Sigmoid colon (tissue), 7 donors: ENCODE data around the gene LEF1. TPM values are rescaled to one million over a fixed set of nuclear protein-coding genes. Genes with fewer than 3 reads are reported as not detected.

ENCODE experiments used
- DNase-seq: peaks from one replicate; pipeline ENCODE4 v3.0.0-alpha.2; 2019
- H3K27ac ChIP-seq, 4 donors: fragments of 200-600 bp; sonication (generic); one replicate each; pipeline ENCODE4 v1.5.1; 2016 to 2019; ENCODE audit warnings: mild to moderate bottlenecking in 1 of 4
- H3K27me3 ChIP-seq, 3 donors: fragments of 200-600 bp; sonication (generic); one replicate each; pipeline ENCODE4 v1.5.1; 2019; ENCODE audit warnings: mild to moderate bottlenecking in 1 of 3
- H3K36me3 ChIP-seq, 4 donors: fragments of 200-600 bp; sonication (generic); one replicate each; pipeline ENCODE4 v1.5.1; 2016 to 2019
- H3K4me1 ChIP-seq, 4 donors: fragments of 200-600 bp; sonication (generic); one replicate each; pipeline ENCODE4 v1.5.1; 2017 to 2019
- H3K4me3 ChIP-seq, 4 donors: fragments of 200-600 bp; sonication (generic); one replicate each; pipeline ENCODE4 v1.5.1; 2017 to 2019; ENCODE audit warnings: mild to moderate bottlenecking in 2 of 4, moderate library complexity in 1 of 4
- H3K9me3 ChIP-seq, 4 donors: fragments of 200-600 bp in 3 of 4; sonication (generic) in 3 of 4; one replicate each; pipeline versions ENCODE4 v1.5.1 to v1.6.1; 2013 to 2019
- CTCF ChIP-seq, 4 experiments: fragments of 450-650 bp in 3 of 4; fragments of 200-600 bp in 1 of 4; IDR thresholded peaks; one replicate each; pipeline ENCODE4 v1.5.1; 2016 to 2019; ENCODE audit warnings: antibody characterized with exemption in 4 of 4, mild to moderate bottlenecking in 3 of 4, moderate library complexity in 2 of 4
- EP300 ChIP-seq, 4 donors: sonication (generic); formaldehyde crosslinking; IDR thresholded peaks; one replicate each; pipeline ENCODE4 v1.6.1; 2017; ENCODE audit warnings: antibody characterized with exemption in 4 of 4
- POLR2A ChIP-seq, 2 donors: fragments of 450-650 bp; IDR thresholded peaks; one replicate each; pipeline ENCODE4 v1.6.1; 2016; ENCODE audit warnings: antibody characterized with exemption in 2 of 2, mild to moderate bottlenecking in 2 of 2, moderate library complexity in 2 of 2
- POLR2AphosphoS5 ChIP-seq, 4 donors: sonication (generic); formaldehyde crosslinking; IDR thresholded peaks; one replicate each; pipeline ENCODE4 v1.6.1; 2017; ENCODE audit warnings: antibody characterized with exemption in 4 of 4
- WGBS, 2 donors: extraction: QIAGEN DNeasy Blood & Tissue Kit; methylation state at CpG; one replicate each; pipeline ENCODE4 v1.1.7; 2013; 5-methylcytosine and 5-hydroxymethylcytosine counted together
- intact Hi-C: fragments of 100-400 bp; cut with DNase I; formaldehyde crosslinking; loops from one replicate; pipeline ENCODE4 v1.15.1; 2023
- polyA plus RNA-seq, 3 donors: library from polyadenylated mRNA; stranded (reverse); fragments of 200-250 nt; gene quantifications; one replicate each; pipeline ENCODE4 v1.2.3, GENCODE V29; 2013
- total RNA-seq, 4 donors: library from RNA; depleted of rRNA; stranded (reverse); fragments of >200 nt; gene quantifications; one replicate each; pipeline ENCODE4 v1.1.0, GENCODE V29; 2016
- donor health status: healthy with polysubstance abuse.
- donor health status: Bipolar disorder and iron deficiency.
- donor health status: healthy.

Gene LEF1
- total and polyA plus RNA-seq, 7 donors, result 0.83 to 25.3 (median 3.2) TPM; not detected in 1

- Histone ChIP-seq H3K36me3 (no peaks in the 10 kb centered on the region), H3K27me3 (peaks cover 42 to 100% (median 75%) of the 10 kb centered on the region in 3 donors), H3K4me3 (no peak overlapping the region), H3K9me3 (no peaks in the 10 kb centered on the region), H3K27ac (no peak overlapping the region), H3K4me1 (peaks cover 0 to 32% (median 29%) of the 10 kb centered on the region in 4 donors)
- TF ChIP-seq POLR2A (IDR thresholded peaks at IDR 0.05) (no peak), EP300 (IDR thresholded peaks at IDR 0.05) (no peak), POLR2AphosphoS5 (IDR thresholded peaks at IDR 0.05) (no peak), CTCF (IDR thresholded peaks at IDR 0.05) (no peak)
- intact Hi-C loops, result no loop called here
- WGBS, 2 donors, result 48 to 81% methylated on average over 10 of the region's 10 CpGs
- DNase-seq, result no peak
Measured at GRCh38 chr4:108165586-108165985, 3.1 kb downstream of the LEF1 start.

- Histone ChIP-seq H3K27ac (no peak overlapping the region), H3K4me3 (no peak overlapping the region), H3K27me3 (peaks cover 31 to 100% (median 55%) of the 10 kb centered on the region in 3 donors), H3K9me3 (no peaks in the 10 kb centered on the region), H3K4me1 (peaks cover 0 to 22% (median 19%) of the 10 kb centered on the region in 4 donors), H3K36me3 (no peaks in the 10 kb centered on the region)
- no peak for DNase-seq
- intact Hi-C loops, result no loop called here
- 70 to 90% methylated on average over 5 of the region's 5 CpGs for WGBS, 2 donors
- TF ChIP-seq CTCF (IDR thresholded peaks at IDR 0.05) (no peak), EP300 (IDR thresholded peaks at IDR 0.05) (no peak), POLR2A (IDR thresholded peaks at IDR 0.05) (no peak), POLR2AphosphoS5 (IDR thresholded peaks at IDR 0.05) (no peak)
Measured at GRCh38 chr4:108163351-108163750, 5.4 kb downstream of the LEF1 start.

GRCh38 chr4:108160741-108161352, 7.9 kb downstream of the LEF1 start:
- Histone ChIP-seq H3K27me3 (peaks cover 8 to 81% (median 36%) of the 10 kb centered on the region in 3 donors), H3K36me3 (no peaks in the 10 kb centered on the region), H3K4me3 (no peak overlapping the region), H3K4me1 (no peaks in the 10 kb centered on the region), H3K27ac (no peak overlapping the region), H3K9me3 (no peaks in the 10 kb centered on the region)
- 44 to 77% methylated on average over 3 of the region's 3 CpGs for WGBS, 2 donors
- intact Hi-C loops, result no loop called here
- TF ChIP-seq POLR2A (IDR thresholded peaks at IDR 0.05) (no peak), CTCF (IDR thresholded peaks at IDR 0.05) (no peak), EP300 (IDR thresholded peaks at IDR 0.05) (no peak), POLR2AphosphoS5 (IDR thresholded peaks at IDR 0.05) (no peak)
- DNase-seq, result no peak

GRCh38 chr4:108159845-108160244, 8.9 kb downstream of the LEF1 start:
- Histone ChIP-seq H3K36me3 (no peaks in the 10 kb centered on the region), H3K27ac (no peak overlapping the region), H3K4me3 (no peak overlapping the region), H3K27me3 (peaks cover 0 to 71% (median 26%) of the 10 kb centered on the region in 3 donors), H3K4me1 (no peaks in the 10 kb centered on the region), H3K9me3 (no peaks in the 10 kb centered on the region)
- no peak for TF ChIP-seq EP300 (IDR thresholded peaks at IDR 0.05)
- TF ChIP-seq POLR2A (IDR thresholded peaks at IDR 0.05), result no peak
- no peak for TF ChIP-seq POLR2AphosphoS5 (IDR thresholded peaks at IDR 0.05)
- TF ChIP-seq CTCF (IDR thresholded peaks at IDR 0.05), result no peak
- DNase-seq, result no peak
- 55 to 87% methylated on average over 5 of the region's 5 CpGs for WGBS, 2 donors
- intact Hi-C loops, result no loop called here

DNA sequence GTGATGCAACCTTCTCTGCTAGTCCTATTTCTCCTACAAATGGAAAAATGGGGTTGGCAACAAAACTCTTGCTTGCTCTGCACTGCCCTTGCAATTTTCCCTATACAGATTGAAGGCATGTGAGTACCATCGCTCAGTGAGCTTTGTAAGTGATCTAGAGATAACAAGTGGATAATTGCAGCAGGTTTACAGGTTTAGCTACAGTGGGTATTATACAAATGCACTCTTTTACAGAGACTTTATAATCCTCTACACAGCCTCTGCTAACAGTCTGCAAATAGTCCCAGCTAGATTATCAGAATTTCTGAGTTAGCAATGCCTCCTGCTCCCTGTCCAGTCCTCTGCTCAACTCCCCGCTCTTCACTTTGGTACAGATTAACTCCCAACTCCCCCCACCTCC, 11.1 kb downstream of the LEF1 start:
- peaks cover 0 to 54% (median 6%) of the 10 kb centered on the region in 3 donors for H3K27me3 ChIP-seq
- intact Hi-C loops, result no loop called here

More for the DNA sequence above, 11.1 kb downstream of the LEF1 start:
- TF ChIP-seq POLR2AphosphoS5 (IDR thresholded peaks at IDR 0.05) (no peak), CTCF (IDR thresholded peaks at IDR 0.05) (no peak), EP300 (IDR thresholded peaks at IDR 0.05) (no peak), POLR2A (IDR thresholded peaks at IDR 0.05) (no peak)
- no peak for DNase-seq
- no peak overlapping the region for H3K4me3 ChIP-seq
- 32 to 69% methylated on average over 2 of the region's 2 CpGs for WGBS, 2 donors
- H3K27ac ChIP-seq, result no peak overlapping the region
- no peaks in the 10 kb centered on the region for H3K36me3 ChIP-seq
- no peaks in the 10 kb centered on the region for H3K4me1 ChIP-seq
- H3K9me3 ChIP-seq, result no peaks in the 10 kb centered on the region
